ENCODE data around the gene MAGI3.

DNA sequence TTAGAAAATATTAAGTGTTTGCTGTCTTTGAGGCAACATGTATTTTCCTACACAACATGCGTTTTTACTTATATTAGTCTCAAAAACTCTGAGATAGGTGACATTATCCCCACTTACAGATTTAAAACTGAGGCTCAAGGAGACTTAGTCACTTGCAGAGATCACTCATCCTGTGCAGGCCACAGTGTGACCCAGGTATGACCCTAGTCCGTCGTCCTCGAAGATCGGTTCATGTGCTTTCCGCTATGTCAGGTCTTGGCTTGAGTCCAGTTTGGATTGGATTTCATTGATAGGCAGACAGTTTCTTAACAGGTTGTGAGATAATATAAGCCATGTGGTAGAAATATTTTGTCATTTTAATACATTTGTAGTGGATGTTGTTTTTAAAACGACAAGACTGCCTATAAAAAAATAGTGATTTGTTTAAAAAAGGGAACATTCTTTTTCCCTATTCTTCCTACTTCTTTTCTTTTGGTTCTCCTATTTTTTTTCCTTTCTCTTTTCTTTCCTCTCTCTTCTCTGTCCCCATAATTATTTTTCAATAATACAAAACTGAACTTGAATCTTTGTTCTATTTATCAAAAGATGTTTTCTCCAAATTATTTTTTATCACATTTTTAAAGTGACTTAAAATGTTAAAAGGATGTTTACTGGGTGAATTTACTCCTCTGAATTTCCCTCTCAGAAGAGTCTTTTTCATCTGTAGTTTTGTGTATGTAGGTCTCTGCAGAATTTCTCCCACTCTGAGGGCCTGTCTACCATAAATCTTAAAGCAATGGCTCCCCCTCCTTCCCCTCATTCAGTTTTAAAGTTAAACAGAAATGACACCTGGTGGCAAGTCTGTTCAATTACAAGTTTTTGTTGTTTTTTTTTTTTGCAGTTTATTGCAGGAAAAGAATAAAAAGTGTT lies 287.2 kb downstream of the MAGI3 start:
- TF ChIP-seq, protein P1, sequence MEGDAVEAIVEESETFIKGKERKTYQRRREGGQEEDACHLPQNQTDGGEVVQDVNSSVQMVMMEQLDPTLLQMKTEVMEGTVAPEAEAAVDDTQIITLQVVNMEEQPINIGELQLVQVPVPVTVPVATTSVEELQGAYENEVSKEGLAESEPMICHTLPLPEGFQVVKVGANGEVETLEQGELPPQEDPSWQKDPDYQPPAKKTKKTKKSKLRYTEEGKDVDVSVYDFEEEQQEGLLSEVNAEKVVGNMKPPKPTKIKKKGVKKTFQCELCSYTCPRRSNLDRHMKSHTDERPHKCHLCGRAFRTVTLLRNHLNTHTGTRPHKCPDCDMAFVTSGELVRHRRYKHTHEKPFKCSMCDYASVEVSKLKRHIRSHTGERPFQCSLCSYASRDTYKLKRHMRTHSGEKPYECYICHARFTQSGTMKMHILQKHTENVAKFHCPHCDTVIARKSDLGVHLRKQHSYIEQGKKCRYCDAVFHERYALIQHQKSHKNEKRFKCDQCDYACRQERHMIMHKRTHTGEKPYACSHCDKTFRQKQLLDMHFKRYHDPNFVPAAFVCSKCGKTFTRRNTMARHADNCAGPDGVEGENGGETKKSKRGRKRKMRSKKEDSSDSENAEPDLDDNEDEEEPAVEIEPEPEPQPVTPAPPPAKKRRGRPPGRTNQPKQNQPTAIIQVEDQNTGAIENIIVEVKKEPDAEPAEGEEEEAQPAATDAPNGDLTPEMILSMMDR (conservative IDR thresholded peaks at IDR 0.05; ENCODE audit: low read length) = peak; percentile 90
- no peak for TF ChIP-seq EZH2phosphoT487 (IDR thresholded peaks at IDR 0.05; ENCODE audit: borderline replicate concordance, low read depth, low read length)

Data from OCI-LY7 (cell line).